PC-3 (cell line): ENCODE measurements around the gene WNT3. TPM values are rescaled to one million over a fixed set of nuclear protein-coding genes. Genes with fewer than 3 reads are reported as not detected.

ENCODE experiments used
- ATAC-seq: fragments of 200-7000 bp; cut with Tn5 transposase; 2 replicates; pipeline ENCODE4 v1.9.1; 2020; ENCODE audit warnings: mild to moderate bottlenecking, moderate library complexity
- BruUV-seq: library from RNA; stranded (reverse); fragments of 400-500 nt; replicated peaks from 2 replicates; lab custom pipeline; 2021; lab: Mats Ljungman, UMichigan
- CTCF ChIA-PET: fragments of 300-600 bp; sonication (Branson Sonifier 250); formaldehyde crosslinking; loops from one replicate; lab custom pipeline; 2022; ENCODE audit warnings: antibody characterized with exemption; lab: Charles Lee
- POLR2A ChIA-PET: fragments of 300-600 bp; sonication (Branson Sonifier 250); formaldehyde crosslinking; loops from one replicate; lab custom pipeline; 2022; ENCODE audit warnings: antibody characterized with exemption; ENCODE audit not compliant: unreplicated experiment; lab: Charles Lee
- DNase-seq: peaks from one replicate; pipeline ENCODE4 v3.0.0-alpha.2; 2015
- H2AFZ ChIP-seq: fragments of 300-600 bp; sonication (generic); 2 replicates; pipeline ENCODE4 v1.6.0; 2016; ENCODE audit warnings: antibody characterized with exemption, low read length
- H3F3A ChIP-seq: fragments of 300-600 bp; sonication (generic); one replicate; pipeline ENCODE4 v1.6.0; 2017; ENCODE audit warnings: antibody characterized with exemption, low read length, control low read depth, mild to moderate bottlenecking; ENCODE audit not compliant: unreplicated experiment
- H3K27ac ChIP-seq: fragments of 300-600 bp; sonication (generic); 2 replicates; pipeline ENCODE4 v1.5.1; 2016; ENCODE audit warnings: mild to moderate bottlenecking, low read length
- H3K27me3 ChIP-seq: fragments of 300-600 bp; sonication (generic); 2 replicates; pipeline ENCODE4 v1.6.1; 2016; ENCODE audit warnings: low read length, mixed read lengths
- H3K36me3 ChIP-seq: fragments of 300-600 bp; sonication (generic); 2 replicates; pipeline ENCODE4 v1.6.1; 2016; ENCODE audit warnings: low read depth, mixed run types, low read length, mixed read lengths
- H3K4me1 ChIP-seq: fragments of 300-600 bp; sonication (generic); 2 replicates; pipeline ENCODE4 v1.5.1; 2016; ENCODE audit warnings: low read length; ENCODE audit not compliant: insufficient read depth
- H3K4me2 ChIP-seq: fragments of 300-600 bp; sonication (generic); 2 replicates; pipeline ENCODE4 v1.6.0; 2016; ENCODE audit warnings: low read length
- H3K4me3 ChIP-seq: fragments of 300-600 bp; sonication (generic); 2 replicates; pipeline ENCODE4 v1.5.1; 2016; ENCODE audit warnings: mild to moderate bottlenecking, low read length, mixed read lengths
- H3K79me2 ChIP-seq: fragments of 300-600 bp; sonication (generic); 2 replicates; pipeline ENCODE4 v1.6.1; 2017; ENCODE audit warnings: low read length, mixed read lengths
- H3K9ac ChIP-seq: fragments of 300-600 bp; sonication (generic); 2 replicates; pipeline ENCODE4 v1.6.0; 2016; ENCODE audit warnings: mild to moderate bottlenecking, low read length
- H3K9me2 ChIP-seq: fragments of 300-600 bp; sonication (generic); replicated peaks from 2 replicates; pipeline ENCODE4 v1.6.1; 2016; ENCODE audit warnings: mixed run types, low read length, mixed read lengths
- H3K9me3 ChIP-seq: fragments of 300-600 bp; sonication (generic); 2 replicates; pipeline ENCODE4 v1.6.1; 2016; ENCODE audit warnings: low read length, mixed read lengths
- H4K20me1 ChIP-seq: fragments of 300-600 bp; sonication (generic); 2 replicates; pipeline ENCODE4 v1.6.1; 2016; ENCODE audit warnings: low read length, mixed read lengths
- CTCF ChIP-seq: fragments of 300-600 bp; sonication (generic); conservative IDR thresholded peaks from 2 replicates; pipeline ENCODE4 v1.5.1; 2017; ENCODE audit warnings: antibody characterized with exemption, low read depth, mild to moderate bottlenecking, low read length
- EZH2 ChIP-seq: fragments of 300-600 bp; sonication (generic); IDR thresholded peaks from one replicate; pipeline ENCODE4 v1.6.1; 2017; ENCODE audit warnings: antibody characterized with exemption, mild to moderate bottlenecking, low read length; ENCODE audit not compliant: unreplicated experiment
- EZH2phosphoT487 ChIP-seq: fragments of 300-600 bp; sonication (generic); IDR thresholded peaks from 2 replicates; pipeline ENCODE4 v1.6.1; 2018; ENCODE audit warnings: mild to moderate bottlenecking, antibody characterized with exemption, low read length, borderline replicate concordance
- intact Hi-C: fragments of 100-400 bp; cut with micrococcal nuclease; formaldehyde crosslinking; loops from 2 replicates; pipeline ENCODE4 v1.9.0; 2023
- total RNA-seq: library from RNA; depleted of rRNA; stranded (reverse); fragments of >200 nt; gene quantifications from 2 replicates; pipeline ENCODE4 v1.2.3, GENCODE V29; 2014

WNT3 gene
- total RNA-seq, 1 experiment from 2014 or later: 4.9 TPM

GRCh38 chr17:46782250-46782953, 36.1 kb downstream of the WNT3 start:
- Histone ChIP-seq H4K20me1 (no peaks in the 10 kb centered on the region), H3K9me2 (no peaks in the 10 kb centered on the region), H3K9me3 (no peaks in the 10 kb centered on the region), H3F3A (no peaks in the 10 kb centered on the region), H3K36me3 (no peaks in the 10 kb centered on the region), H3K27me3 (no peaks in the 10 kb centered on the region), H3K27ac (no peak overlapping the region), H3K4me2 (no peak overlapping the region), H3K79me2 (no peaks in the 10 kb centered on the region), H3K9ac (no peak overlapping the region), H3K4me3 (no peak overlapping the region), H3K4me1 (0 out of 2 replicates have a peak, but pooled peaks cover 7% of the 10 kb centered on the region), H2AFZ (peak overlapping the region; percentile 58)
- DNase-seq (peak; percentile 84), ATAC-seq (peak; percentile 97)
- intact Hi-C loops: no loop called here
- BruUV-seq: no TSS peak
- TF ChIP-seq CTCF (peak; percentile 99), EZH2 (no peak)
- ChIA-PET POLR2A (no interaction called here), CTCF (no interaction called here)

- no TSS peak for BruUV-seq
- no peak for ATAC-seq
- no peak overlapping the region for H3K9ac ChIP-seq
- no peaks in the 10 kb centered on the region for H3K27me3 ChIP-seq
- no peak overlapping the region for H3K4me2 ChIP-seq
- no peak overlapping the region for H3K27ac ChIP-seq
- no peak overlapping the region for H2AFZ ChIP-seq
- intact Hi-C loops: no loop called here
- POLR2A ChIA-PET: no interaction called here
- H3K79me2 ChIP-seq: no peaks in the 10 kb centered on the region
- H3K4me3 ChIP-seq: no peak overlapping the region
- DNase-seq: no peak
- no peaks in the 10 kb centered on the region for H3K9me2 ChIP-seq
- CTCF ChIA-PET: interaction anchor here (0.7 kb wide), 1 partner anchor 161 kb away, joined by 4 read pairs; no protein-coding TSS in a partner anchor
- TF ChIP-seq CTCF (no peak), EZH2phosphoT487 (no peak), EZH2 (no peak)
- H3K36me3 ChIP-seq: no peaks in the 10 kb centered on the region
- 0 out of 2 replicates have a peak, but pooled peaks cover 7% of the 10 kb centered on the region for H3K4me1 ChIP-seq
- H4K20me1 ChIP-seq: no peaks in the 10 kb centered on the region
- no peaks in the 10 kb centered on the region for H3F3A ChIP-seq
- H3K9me3 ChIP-seq: no peaks in the 10 kb centered on the region
Observed at GRCh38 chr17:46780003-46780373, 38.5 kb downstream of the WNT3 start.
